Measurements from ENCODE around the gene C12orf57. TPM values are rescaled to one million over a fixed set of nuclear protein-coding genes. Genes with fewer than 3 reads are reported as not detected.

The C12orf57 gene
- total RNA-seq: 69.3 and 175 TPM in 2 replicates

GRCh38 chr12:6943722-6944380 is at the start of gene C12orf57, which contains the start of gene RNU7-1:
C12orf57 (plus strand) TSS chr12:6944022; CDS start chr12:6944122, 100 bp downstream.
RNU7-1 (plus strand) TSS chr12:6943816.

GRCh38 chr12:6904280-6905276 is 39.2 kb upstream of the C12orf57 start, which contains the start of gene LRRC23:
LRRC23 (plus strand) TSS chr12:6904822; CDS start chr12:6905634, 812 bp downstream.

GRCh38 chr12:6914246-6914946 is 29.4 kb upstream of the C12orf57 start, which contains the start of gene ENO2:
ENO2 (plus strand) TSS chr12:6914580; CDS start chr12:6915833, 1,253 bp downstream.

GRCh38 chr12:6927379-6928021 is 16.3 kb upstream of the C12orf57 start, which contains the start of gene ATN1:
ATN1 (plus strand) TSS chr12:6927959; CDS start chr12:6934002, 6,043 bp downstream.

GRCh38 chr12:6950811-6951540 is 7.2 kb downstream of the C12orf57 start, which contains the start of gene PTPN6:
PTPN6 (plus strand) TSS chr12:6951356; CDS start chr12:6951513, 157 bp downstream.

Small RNAs within 50 kb of the gene (small RNA-seq; reads per million reads assigned to genes)
- gene MIR141 (ENCODE audit: low replicate concordance): 2.4 reads per million, percentile 73 among the genes with 10 or more reads in this experiment
- 13.1 reads per million, percentile 95 among the genes with 10 or more reads in this experiment for gene MIR200C (ENCODE audit: low replicate concordance)
- gene RNU7-1 (ENCODE audit: low replicate concordance): not detected
- gene SCARNA12 (ENCODE audit: low replicate concordance): 5.6 reads per million, percentile 89 among the genes with 10 or more reads in this experiment

Other genes starting within 250 kb of the C12orf57 start
- not detected in 2 replicates for gene PIANP, start 243.2 kb upstream of the C12orf57 start, total RNA-seq
- 82.7 and 104 TPM in 2 replicates for gene COPS7A, start 220.0 kb upstream of the C12orf57 start, total RNA-seq
- gene MLF2, start 190.9 kb upstream of the C12orf57 start, total RNA-seq: 144 and 234 TPM in 2 replicates
- gene PTMS, start 177.7 kb upstream of the C12orf57 start, total RNA-seq: 113 and 199 TPM in 2 replicates
- gene LAG3, start 171.5 kb upstream of the C12orf57 start, total RNA-seq: 0.22 and 0.29 TPM in 2 replicates
- gene CD4, start 154.5 kb upstream of the C12orf57 start, total RNA-seq: 0.57 and 1.1 TPM in 2 replicates
- 1.1 TPM in 2 replicates for gene GPR162, start 122.2 kb upstream of the C12orf57 start, total RNA-seq
- 83.3 and 146 TPM in 2 replicates for gene P3H3, start 115.6 kb upstream of the C12orf57 start, total RNA-seq
- gene GNB3, start 103.1 kb upstream of the C12orf57 start, total RNA-seq: 2.0 and 6.2 TPM in 2 replicates
- gene CDCA3, start 92.7 kb upstream of the C12orf57 start, total RNA-seq: 0.66 and 43.2 TPM in 2 replicates
- 64.3 and 117 TPM in 2 replicates for gene USP5, start 91.9 kb upstream of the C12orf57 start, total RNA-seq
- gene TPI1, start 76.5 kb upstream of the C12orf57 start, total RNA-seq: 386 and 739 TPM in 2 replicates
- gene SPSB2, start 70.7 kb upstream of the C12orf57 start, total RNA-seq: 8.2 and 8.5 TPM in 2 replicates
- 3.4 and 14.0 TPM in 2 replicates for gene LRRC23, start 39.2 kb upstream of the C12orf57 start, total RNA-seq
- 8.2 and 9.4 TPM in 2 replicates for gene ENO2, start 29.4 kb upstream of the C12orf57 start, total RNA-seq
- 15.6 and 17.9 TPM in 2 replicates for gene ATN1, start 16.1 kb upstream of the C12orf57 start, total RNA-seq
- gene RNU7-1, start 206 bp upstream of the C12orf57 start, total RNA-seq: not detected in 2 replicates
- 0.22 TPM in 1 of 2 replicates, not detected in the other for gene PTPN6, start 7.3 kb downstream of the C12orf57 start, total RNA-seq
- 186 and 248 TPM in 2 replicates for gene PHB2, start 26.6 kb downstream of the C12orf57 start, total RNA-seq
- gene EMG1, start 26.9 kb downstream of the C12orf57 start, total RNA-seq: 38.5 and 41.5 TPM in 2 replicates
- gene LPCAT3, start 74.5 kb downstream of the C12orf57 start, total RNA-seq: 16.3 and 25.6 TPM in 2 replicates
- gene C1S, start 116.7 kb downstream of the C12orf57 start, total RNA-seq: 40.7 and 172 TPM in 2 replicates
- 23.2 and 300 TPM in 2 replicates for gene C1R, start 148.4 kb downstream of the C12orf57 start, total RNA-seq
- 15.0 and 34.6 TPM in 2 replicates for gene C1RL, start 165.2 kb downstream of the C12orf57 start, total RNA-seq
- gene RBP5, start 184.9 kb downstream of the C12orf57 start, total RNA-seq: not detected in 2 replicates
- gene CLSTN3, start 186.3 kb downstream of the C12orf57 start, total RNA-seq: 6.4 and 12.9 TPM in 2 replicates
- gene PEX5, start 245.7 kb downstream of the C12orf57 start, total RNA-seq: 23.2 and 31.1 TPM in 2 replicates

Measured in placental pericyte (primary cell).